BJ (cell line): ENCODE results near the gene SFT2D1. TPM values are rescaled to one million over a fixed set of nuclear protein-coding genes. Genes with fewer than 3 reads are reported as not detected.

ENCODE experiments used
- CTCF ChIA-PET: fragments of 350-600 bp; formaldehyde crosslinking; extraction: SDS; loops from one replicate; lab custom pipeline; 2021; ENCODE audit warnings: antibody characterized with exemption, inconsistent platforms; lab: Yijun Ruan, JAX
- POLR2A ChIA-PET: fragments of 300-600 bp; sonication (Branson Sonifier 250); formaldehyde crosslinking; extraction: SDS; loops from one replicate; lab custom pipeline; 2021; ENCODE audit warnings: antibody characterized with exemption; lab: Charles Lee
- DNase-seq: peaks from one replicate; pipeline ENCODE4 v3.0.0-alpha.2; 2011; ENCODE audit warnings: low read depth
- H3K27me3 ChIP-seq: 2 replicates; pipeline ENCODE4 v1.6.0; 2011; ENCODE audit warnings: low read length; ENCODE audit not compliant: control insufficient read depth, insufficient read depth
- H3K36me3 ChIP-seq: 2 replicates; pipeline ENCODE4 v1.5.1; 2011; ENCODE audit warnings: low read length; ENCODE audit not compliant: control insufficient read depth, insufficient read depth
- H3K4me3 ChIP-seq: 2 replicates; pipeline ENCODE4 v1.5.1; 2011; ENCODE audit warnings: low read depth, mild to moderate bottlenecking, control low read depth, low read length
- polyA plus RNA-seq: library from polyadenylated mRNA; depleted of rRNA; stranded (reverse); fragments of >200 nt; gene quantifications from 2 replicates; pipeline ENCODE4 v1.2.3, GENCODE V29; 2011
- TF ChIP-seq, protein P1 (sequence below): IDR thresholded peaks from 2 replicates; pipeline ENCODE4 v1.5.1; 2011; ENCODE audit warnings: low read depth, mild to moderate bottlenecking, control low read depth, inconsistent platforms, low read length, moderate library complexity; ENCODE audit not compliant: insufficient read depth

SFT2D1 gene
- polyA plus RNA-seq, 1 experiment = 24.9 TPM

DNA sequence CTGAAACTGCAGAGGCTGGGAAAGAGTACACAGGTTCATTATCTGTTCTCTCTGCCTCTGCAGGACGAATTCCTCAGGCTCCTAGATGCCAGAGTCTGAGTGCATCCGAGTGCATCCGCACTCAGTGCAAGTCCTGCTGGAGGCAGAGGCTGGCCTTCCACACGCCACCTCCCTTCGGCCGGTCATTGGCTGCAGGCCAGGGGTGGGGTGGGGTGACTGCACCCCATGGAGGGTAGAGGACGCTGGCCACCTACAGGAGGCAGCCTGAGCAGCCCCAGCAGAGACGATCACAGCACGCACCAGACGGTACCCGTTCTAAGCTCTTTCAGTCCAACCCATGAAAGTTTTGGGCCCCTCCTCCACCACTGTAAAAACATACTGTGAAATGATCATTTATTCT, 11.7 kb downstream of the SFT2D1 start:
- ChIA-PET CTCF (no interaction called here), POLR2A (no interaction called here)
- Histone ChIP-seq H3K4me3 (no peak overlapping the region), H3K36me3 (peaks cover 5% of the 10 kb centered on the region), H3K27me3 (no peaks in the 10 kb centered on the region)
- TF ChIP-seq, protein P1, sequence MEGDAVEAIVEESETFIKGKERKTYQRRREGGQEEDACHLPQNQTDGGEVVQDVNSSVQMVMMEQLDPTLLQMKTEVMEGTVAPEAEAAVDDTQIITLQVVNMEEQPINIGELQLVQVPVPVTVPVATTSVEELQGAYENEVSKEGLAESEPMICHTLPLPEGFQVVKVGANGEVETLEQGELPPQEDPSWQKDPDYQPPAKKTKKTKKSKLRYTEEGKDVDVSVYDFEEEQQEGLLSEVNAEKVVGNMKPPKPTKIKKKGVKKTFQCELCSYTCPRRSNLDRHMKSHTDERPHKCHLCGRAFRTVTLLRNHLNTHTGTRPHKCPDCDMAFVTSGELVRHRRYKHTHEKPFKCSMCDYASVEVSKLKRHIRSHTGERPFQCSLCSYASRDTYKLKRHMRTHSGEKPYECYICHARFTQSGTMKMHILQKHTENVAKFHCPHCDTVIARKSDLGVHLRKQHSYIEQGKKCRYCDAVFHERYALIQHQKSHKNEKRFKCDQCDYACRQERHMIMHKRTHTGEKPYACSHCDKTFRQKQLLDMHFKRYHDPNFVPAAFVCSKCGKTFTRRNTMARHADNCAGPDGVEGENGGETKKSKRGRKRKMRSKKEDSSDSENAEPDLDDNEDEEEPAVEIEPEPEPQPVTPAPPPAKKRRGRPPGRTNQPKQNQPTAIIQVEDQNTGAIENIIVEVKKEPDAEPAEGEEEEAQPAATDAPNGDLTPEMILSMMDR = no peak
- no peak for DNase-seq

DNA sequence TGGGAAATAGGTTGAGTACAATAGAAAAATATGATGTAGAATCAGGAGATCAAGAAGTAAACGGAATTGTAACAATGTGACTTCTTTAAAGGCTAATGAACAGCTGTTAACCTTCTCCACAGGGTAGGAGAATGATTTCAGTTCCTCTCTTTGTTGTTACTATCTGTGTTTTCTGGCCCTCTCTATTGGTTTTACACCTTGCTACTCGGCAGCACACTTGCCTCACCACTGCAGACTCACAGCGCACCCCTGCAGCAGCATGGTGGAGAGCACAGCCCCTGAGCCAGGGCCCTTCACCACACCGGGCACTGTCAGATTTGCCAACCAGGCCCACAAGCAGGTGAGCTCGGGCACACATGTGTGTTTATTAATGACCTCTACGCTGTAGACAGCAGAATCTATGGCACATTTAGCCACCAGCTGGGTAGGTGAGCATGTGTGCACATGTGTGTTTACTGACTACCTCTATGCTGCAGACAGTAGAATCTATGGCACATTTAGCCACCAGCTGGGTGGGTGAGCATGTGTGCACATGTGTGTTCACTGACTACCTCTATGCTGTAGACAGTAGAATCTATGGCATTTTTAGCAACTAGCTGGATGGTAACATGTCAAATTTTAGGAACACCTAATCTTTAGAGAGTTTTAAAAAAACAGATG, 16.8 kb downstream of the SFT2D1 start:
- CTCF ChIA-PET = interaction anchor here (0.6 to 0.9 kb wide), 3 partner anchors 10 to 56 kb away, joined by 3 read pairs; no protein-coding TSS in a partner anchor
- no peaks in the 10 kb centered on the region for H3K27me3 ChIP-seq
- TF ChIP-seq, protein P1 = no peak
- no peak for DNase-seq
- H3K36me3 ChIP-seq = peaks cover 11% of the 10 kb centered on the region
- no peak overlapping the region for H3K4me3 ChIP-seq
- POLR2A ChIA-PET = no interaction called here

DNA sequence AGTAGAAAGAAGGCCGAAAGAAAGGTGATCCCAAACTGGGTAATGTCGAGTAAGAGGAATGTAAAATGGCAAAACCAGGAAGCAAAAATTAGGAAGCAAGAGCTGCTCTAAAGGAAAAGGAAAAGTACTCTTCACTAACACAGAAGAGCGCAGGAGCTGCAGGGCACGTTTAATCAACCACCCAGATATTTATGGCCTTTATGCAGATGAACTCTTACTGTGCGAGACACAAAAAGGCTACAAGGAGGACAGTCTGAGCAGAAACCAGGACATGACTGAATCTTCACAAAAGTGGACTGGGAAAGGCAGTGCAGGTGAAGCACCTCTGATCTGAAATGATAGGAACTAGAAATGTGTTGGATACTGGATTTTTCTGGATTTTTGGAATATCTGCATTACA, 18.9 kb downstream of the SFT2D1 start:
- CTCF ChIA-PET = no interaction called here
- Histone ChIP-seq H3K4me3 (no peak overlapping the region), H3K27me3 (no peaks in the 10 kb centered on the region), H3K36me3 (peaks cover 11% of the 10 kb centered on the region)
- POLR2A ChIA-PET = no interaction called here
- no peak for DNase-seq
- TF ChIP-seq, protein P1 = no peak

DNA sequence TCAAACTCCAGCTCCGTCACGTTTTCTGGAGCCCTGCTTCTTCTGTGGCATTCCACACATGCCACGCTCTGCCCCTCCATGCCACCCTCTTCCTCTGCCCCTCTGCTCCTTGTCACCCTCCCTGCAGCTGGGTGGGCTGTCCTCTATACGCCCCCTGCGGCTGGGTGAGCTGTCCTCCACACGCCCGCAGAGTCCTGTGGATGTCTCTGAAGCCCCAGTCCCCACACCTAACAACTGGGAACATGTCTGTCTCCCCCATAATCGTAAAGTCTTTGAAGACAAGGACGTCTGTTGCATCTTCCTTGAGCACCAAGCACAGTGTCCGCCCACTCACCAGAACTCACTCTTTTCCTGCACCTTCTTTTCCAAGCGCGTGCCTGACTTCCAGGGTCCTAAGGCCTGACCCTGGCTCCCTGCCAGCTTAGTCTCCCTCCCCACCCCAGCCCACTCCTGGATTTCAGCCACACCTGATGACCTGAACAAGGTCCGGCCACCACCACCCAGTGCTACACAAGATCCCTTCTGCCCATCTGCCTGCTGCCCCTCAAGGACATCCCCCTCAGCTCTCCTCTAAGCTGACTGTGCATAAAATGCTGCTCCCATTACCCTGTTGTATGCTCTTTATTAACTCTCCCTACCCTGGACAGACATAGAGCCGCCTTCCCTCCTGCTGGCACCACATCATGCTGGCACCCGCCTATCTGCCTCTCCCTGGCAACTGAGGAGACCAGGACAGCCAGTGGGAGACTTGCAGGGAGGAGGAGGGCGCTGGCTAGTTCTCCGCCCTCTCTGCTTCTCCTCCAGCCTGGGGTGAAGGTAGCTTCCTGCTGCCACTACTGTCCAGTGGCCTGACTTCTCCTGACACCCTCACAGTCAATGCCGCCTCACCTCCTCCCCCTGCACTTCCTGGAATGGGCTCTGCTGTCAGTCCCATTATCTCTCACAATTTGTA, 23.4 kb downstream of the SFT2D1 start:
- ChIA-PET CTCF (interaction anchor here (1.7 to 2.4 kb wide), 2 partner anchors 63 to 82 kb away, joined by 4 to 5 read pairs; no protein-coding TSS in a partner anchor), POLR2A (no interaction called here)
- TF ChIP-seq, protein P1 = no peak
- Histone ChIP-seq H3K27me3 (no peaks in the 10 kb centered on the region), H3K36me3 (peaks cover 2% of the 10 kb centered on the region; the same call in 1 of the 2 replicates), H3K4me3 (no peak overlapping the region)
- DNase-seq = no peak

DNA sequence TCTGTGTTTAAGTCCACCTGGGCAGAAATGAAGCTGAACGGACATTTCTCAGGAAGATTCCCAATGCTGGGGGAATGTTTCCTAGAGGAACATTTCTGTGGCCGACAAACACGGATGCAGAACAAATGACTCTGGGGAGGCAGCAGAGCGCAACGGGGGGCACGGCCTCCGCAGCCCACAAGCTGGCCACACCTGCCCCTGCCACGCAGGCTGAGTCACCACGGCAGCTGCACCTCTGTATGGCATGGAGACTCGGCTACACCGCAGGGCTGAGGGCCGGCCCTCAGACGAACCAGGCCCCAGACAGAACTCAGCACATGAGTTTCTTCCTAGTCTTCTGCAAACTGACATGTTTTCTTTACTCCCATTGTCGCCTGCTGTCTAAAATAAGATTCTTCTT, 24.1 kb downstream of the SFT2D1 start:
- ChIA-PET POLR2A (no interaction called here), CTCF (interaction anchor here (1.7 to 2.4 kb wide), 2 partner anchors 63 to 82 kb away, joined by 4 to 5 read pairs; no protein-coding TSS in a partner anchor)
- TF ChIP-seq, protein P1 = no peak
- no peak overlapping the region for H3K4me3 ChIP-seq
- H3K27me3 ChIP-seq = no peaks in the 10 kb centered on the region
- no peak for DNase-seq
- peaks cover 2% of the 10 kb centered on the region; the same call in 1 of the 2 replicates for H3K36me3 ChIP-seq
